22Rv1 (cell line): ENCODE data around the gene FNBP1.

Experiments used
- H3K27ac ChIP-seq: fragments of 450-650 bp; 2 replicates; pipeline ENCODE4 v1.5.1; 2017
- ZFX ChIP-seq: fragments of 450-650 bp; IDR thresholded peaks from 2 replicates; pipeline ENCODE4 v1.6.1; 2017; ENCODE audit warnings: antibody characterized with exemption, borderline replicate concordance
- TF ChIP-seq, protein P1 (sequence below): fragments of 450-650 bp; IDR thresholded peaks from 2 replicates; pipeline ENCODE4 v1.5.1; 2017; ENCODE audit warnings: mild to moderate bottlenecking

The FNBP1 gene

DNA sequence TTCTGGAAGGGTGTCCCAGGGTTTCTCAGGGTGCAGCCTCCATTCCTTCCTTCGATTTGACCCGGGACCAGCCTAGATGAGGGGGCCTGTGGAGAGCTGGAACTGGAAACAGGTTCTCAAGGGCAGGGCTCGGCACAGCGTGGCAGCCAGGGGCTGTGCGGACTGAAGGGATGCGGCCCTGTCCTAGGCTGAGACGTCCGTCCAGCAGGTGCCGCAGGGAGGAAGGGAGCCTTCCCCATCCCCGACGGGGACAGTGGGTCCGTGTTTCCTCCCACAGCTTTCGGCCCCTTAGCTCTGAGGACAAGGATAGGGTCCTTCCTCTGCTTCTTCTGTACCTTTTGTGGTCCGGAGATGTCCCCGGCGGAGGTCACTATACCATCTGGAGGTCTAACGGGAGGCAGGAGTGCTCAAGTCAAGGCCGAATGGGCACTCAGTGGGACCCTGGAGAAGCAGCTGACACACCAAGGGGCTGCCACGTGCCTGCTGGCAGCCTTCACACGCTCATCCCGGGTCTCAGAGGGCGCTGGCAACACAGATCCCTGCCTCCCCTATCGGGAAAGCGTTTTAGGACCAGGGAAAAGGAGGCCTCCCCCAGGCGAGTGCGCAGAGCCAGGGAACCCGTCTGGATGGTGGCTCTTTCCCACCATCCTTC is 157.8 kb downstream of the FNBP1 start:
- H3K27ac ChIP-seq, result peak overlapping the region; percentile 87
- TF ChIP-seq, protein P1, sequence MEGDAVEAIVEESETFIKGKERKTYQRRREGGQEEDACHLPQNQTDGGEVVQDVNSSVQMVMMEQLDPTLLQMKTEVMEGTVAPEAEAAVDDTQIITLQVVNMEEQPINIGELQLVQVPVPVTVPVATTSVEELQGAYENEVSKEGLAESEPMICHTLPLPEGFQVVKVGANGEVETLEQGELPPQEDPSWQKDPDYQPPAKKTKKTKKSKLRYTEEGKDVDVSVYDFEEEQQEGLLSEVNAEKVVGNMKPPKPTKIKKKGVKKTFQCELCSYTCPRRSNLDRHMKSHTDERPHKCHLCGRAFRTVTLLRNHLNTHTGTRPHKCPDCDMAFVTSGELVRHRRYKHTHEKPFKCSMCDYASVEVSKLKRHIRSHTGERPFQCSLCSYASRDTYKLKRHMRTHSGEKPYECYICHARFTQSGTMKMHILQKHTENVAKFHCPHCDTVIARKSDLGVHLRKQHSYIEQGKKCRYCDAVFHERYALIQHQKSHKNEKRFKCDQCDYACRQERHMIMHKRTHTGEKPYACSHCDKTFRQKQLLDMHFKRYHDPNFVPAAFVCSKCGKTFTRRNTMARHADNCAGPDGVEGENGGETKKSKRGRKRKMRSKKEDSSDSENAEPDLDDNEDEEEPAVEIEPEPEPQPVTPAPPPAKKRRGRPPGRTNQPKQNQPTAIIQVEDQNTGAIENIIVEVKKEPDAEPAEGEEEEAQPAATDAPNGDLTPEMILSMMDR, result no peak
- no peak for TF ChIP-seq ZFX

DNA sequence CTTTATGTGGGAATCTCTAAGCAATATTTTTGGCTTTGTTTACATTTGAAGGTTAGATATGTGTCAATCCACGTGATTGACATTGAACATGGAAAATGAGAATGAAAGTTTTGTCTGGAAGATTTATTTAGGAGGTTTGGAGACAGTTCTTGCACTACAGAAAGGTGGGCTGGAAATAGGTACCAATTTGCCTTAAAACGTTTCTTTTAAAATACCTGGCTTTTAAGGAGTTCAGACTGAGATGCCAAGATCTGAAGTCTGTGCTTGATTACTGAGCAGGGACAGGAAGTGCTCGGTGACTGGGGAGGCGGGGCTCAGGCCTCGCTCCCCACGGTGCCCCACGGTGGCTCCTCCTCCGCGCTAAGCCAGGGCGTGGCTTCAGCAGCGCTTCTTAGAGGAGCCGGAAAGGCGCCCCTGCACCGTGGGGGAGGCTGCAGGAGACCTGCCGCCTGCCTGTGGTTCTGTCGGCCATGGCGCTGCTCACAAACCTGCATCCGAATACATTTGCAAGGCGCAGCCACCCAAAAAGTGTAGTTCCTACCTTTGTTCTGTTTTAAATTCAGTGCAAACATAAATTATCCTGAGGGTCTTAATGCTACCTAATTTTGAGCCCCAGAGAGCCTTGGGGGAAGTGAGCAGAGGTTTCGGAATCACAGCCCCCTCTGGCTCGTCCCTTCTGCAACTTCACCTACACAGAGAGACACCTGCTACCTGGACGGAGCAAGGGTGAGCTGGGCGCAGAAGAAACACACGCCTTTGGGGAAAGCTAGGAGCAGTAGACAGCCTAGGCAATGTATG is 158.6 kb downstream of the FNBP1 start:
- peak overlapping the region; percentile 87 for H3K27ac ChIP-seq
- TF ChIP-seq, protein P1, result no peak
- TF ChIP-seq ZFX, result no peak

DNA sequence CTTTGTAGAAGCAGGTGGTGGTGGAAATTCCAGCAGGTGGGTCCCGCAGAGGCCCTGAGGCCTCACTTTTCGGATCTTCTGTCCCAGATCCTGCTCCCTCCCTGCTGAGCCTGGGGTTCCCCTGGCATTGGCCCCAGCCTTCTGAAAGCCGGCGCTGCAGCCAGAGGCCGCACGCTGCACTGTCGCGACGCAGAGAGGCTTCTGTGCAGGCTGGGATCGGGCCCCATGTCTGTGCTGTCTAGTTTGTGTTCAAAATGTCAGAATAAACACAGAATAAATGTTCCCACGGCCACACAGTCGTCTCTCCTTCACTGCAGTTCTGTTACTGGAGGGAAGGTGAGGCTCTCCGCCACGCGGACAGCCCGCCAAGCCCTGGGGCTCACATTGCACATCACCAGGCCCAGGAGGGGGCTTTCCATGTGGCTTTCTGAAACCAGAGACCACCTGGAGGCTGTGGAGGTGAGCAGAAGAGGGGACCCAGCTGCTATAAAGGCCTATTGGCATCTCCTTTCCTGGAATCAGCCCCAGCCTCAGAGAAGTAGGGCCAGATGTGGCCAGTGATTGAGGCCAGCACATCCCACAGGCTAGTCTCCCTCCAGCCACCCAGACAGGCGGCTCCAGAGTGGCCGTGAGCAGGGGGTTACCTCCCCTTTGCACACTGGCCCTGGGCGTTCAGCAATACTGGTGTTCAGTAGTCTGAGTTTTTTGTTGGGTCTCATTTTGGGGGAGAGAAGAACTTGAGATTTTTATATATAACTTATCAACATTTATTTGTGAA is 161.3 kb downstream of the FNBP1 start:
- no peak overlapping the region for H3K27ac ChIP-seq
- TF ChIP-seq, protein P1, result no peak
- TF ChIP-seq ZFX, result no peak

DNA sequence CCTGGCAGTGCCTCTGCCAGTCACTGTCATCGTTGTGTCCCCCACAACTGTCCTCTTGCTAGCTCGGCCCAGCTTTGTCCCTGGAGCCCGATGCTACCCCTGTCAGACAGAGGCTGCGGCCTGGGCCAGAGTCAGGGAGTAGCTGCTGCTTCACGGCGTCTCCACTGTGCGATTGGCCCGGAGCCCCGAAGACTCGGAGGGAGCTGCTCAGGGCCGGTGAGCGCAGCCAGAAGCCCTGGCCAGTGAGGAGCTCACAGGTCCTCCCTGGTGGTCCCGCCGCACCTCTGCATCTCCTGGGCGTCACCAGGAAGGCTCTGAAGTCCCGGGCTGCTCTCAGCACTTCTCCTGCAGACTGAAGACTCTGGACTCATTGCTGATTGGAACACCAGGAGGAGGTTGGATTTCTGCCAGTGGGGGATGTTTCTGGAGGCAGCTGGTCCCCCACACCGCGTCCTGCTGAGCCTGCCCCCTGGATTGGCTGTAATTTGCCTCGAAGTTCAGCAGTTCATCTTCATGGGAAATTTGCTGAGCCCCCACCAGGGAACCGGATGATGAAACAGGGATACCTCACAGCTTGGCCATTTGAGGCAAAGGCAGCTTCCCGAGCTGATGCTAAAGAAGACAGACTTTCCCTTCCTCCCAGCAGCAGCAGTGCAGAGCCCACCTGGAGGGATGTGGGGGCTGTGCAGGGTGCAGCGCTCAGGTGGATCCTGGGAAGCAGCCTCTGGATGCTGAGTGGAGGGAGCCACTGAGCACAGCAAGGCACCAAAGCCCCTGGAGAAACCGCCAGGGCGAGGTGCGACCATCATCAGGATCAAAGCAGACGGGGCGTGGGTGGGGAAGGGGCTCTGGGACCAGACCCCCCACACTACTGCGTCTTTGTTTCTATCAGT is 162.1 kb downstream of the FNBP1 start:
- no peak overlapping the region for H3K27ac ChIP-seq
- TF ChIP-seq ZFX, result no peak
- TF ChIP-seq, protein P1, result no peak

DNA sequence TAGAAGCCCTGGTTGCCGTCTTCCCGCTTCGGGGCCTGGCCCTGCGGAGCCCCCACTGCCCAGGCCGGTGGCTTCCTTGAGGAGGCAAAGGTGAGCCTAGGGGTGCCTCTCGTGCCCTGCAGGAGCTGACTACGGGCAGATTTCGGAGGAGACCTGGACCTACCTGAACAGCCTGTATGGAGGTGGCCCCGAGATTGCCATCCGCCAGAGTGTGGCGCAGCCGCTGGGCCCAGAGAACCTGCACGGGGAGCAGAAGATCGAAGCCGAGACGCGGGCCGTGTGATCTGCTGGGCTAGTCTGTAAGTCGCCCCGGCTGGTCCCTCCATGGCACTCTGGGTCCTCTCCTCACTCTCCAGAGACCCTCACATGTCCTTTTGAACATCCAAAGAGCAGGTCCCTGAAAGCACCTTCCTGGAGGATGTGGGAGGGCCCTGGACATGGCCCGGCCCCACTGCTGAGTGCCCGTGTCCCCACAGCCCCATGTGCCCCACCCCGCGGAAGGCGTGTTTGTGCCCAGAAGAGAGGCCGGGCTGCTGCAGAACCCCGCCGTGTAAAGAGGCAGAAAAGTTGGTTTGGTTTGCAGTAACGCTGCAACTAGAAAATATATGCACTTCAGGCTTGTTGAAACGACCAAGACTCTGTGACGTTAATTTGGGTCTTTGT is 162.9 kb downstream of the FNBP1 start:
- TF ChIP-seq ZFX, result no peak
- TF ChIP-seq, protein P1, result no peak
- no peak overlapping the region for H3K27ac ChIP-seq

DNA sequence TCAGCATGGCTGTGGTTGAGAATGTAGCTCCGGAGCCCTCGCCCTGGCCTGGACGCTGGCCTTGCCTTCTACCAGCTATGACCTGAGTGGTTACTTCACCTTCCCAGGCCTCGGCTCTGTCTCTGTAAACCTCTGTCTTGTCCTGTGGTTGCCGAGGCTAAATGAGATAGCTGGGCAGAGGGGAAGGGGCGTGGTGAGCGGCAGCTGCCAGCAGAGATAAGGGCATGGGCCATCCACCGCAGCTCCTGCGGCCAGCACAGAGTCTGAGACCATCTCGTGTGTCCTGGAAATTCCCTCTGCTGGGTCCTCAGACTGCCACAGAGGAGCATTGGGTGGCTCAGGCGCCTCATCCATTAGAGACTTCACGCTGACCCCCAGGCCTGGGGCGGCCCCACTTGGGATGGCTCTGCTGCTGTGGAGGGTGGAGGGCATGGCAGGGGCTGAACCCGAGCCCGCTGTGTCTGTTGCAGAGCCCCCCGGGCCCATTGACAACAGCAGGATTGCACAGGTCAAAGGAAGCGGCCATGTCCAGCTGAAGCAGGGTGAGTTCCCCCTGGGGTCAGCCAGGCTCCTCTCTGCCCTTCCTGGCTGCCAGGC is 163.8 kb downstream of the FNBP1 start:
- no peak overlapping the region for H3K27ac ChIP-seq
- no peak for TF ChIP-seq ZFX
- TF ChIP-seq, protein P1, result no peak
